Hepatocyte (in vitro differentiated cells): ENCODE data around the gene SLC9A3.

Source experiments
- EZH2 ChIP-seq: fragments of 200-600 bp; sonication (generic); IDR thresholded peaks from 2 replicates; pipeline ENCODE4 v1.6.1; 2016; ENCODE audit warnings: antibody characterized with exemption, mild to moderate bottlenecking, borderline replicate concordance
- TF ChIP-seq, protein P1 (sequence below): fragments of 200-600 bp; sonication (generic); IDR thresholded peaks from 2 replicates; pipeline ENCODE4 v1.5.1; 2016; ENCODE audit warnings: antibody characterized with exemption, mild to moderate bottlenecking; ENCODE audit not compliant: poor library complexity

DNA sequence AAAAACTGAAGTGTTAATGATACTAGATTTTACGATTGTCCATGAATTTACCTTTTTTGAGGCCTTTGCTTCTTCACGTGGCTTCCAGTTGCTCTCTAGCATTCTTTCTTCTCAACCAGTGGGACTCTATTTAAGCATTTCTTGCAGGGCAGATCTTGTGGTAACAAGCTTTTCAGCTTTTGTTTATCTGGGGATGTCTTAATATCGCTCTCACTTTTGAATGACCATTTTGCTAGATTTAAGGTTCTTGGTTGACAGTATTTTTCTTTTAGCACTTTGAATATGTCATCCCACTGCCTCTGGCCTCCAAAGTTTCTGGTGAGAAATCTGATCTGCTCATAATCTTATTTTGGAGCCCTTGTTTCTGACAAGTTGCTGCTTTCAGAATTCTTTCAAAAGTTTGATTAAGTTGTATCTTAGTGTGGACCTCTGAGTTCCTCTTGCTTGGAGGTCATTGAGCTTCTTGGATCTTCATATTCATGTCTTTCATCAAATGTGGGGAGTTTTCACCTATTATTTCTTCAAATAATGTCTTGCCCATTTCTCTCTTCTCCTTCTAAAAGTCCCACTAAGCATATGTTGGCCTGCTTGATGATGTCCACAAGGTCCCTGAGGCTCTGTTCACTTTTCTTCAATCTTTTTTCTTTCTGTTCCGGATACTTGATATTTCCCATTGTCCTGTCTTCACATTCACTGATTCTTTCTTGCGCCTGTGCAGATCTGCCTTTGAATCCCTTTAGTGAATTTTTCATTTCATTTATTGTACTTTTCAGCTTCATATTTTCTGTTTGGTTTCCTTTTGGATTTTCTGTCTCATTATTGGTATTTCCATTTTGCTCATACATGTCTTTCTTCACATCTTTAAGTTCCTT is 72.4 kb downstream of the SLC9A3 start:
- no peak for TF ChIP-seq EZH2
- TF ChIP-seq, protein P1, sequence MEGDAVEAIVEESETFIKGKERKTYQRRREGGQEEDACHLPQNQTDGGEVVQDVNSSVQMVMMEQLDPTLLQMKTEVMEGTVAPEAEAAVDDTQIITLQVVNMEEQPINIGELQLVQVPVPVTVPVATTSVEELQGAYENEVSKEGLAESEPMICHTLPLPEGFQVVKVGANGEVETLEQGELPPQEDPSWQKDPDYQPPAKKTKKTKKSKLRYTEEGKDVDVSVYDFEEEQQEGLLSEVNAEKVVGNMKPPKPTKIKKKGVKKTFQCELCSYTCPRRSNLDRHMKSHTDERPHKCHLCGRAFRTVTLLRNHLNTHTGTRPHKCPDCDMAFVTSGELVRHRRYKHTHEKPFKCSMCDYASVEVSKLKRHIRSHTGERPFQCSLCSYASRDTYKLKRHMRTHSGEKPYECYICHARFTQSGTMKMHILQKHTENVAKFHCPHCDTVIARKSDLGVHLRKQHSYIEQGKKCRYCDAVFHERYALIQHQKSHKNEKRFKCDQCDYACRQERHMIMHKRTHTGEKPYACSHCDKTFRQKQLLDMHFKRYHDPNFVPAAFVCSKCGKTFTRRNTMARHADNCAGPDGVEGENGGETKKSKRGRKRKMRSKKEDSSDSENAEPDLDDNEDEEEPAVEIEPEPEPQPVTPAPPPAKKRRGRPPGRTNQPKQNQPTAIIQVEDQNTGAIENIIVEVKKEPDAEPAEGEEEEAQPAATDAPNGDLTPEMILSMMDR: no peak
